PFSK-1 (cell line): ENCODE results near the gene TM9SF1. TPM values are rescaled to one million over a fixed set of nuclear protein-coding genes. Genes with fewer than 3 reads are reported as not detected.

ENCODE experiments used
- FOXP2 ChIP-seq: optimal IDR thresholded peaks from 2 replicates; pipeline ENCODE3; 2011; ENCODE audit warnings: borderline replicate concordance, control low read depth, inconsistent platforms; ENCODE audit not compliant: insufficient read depth; ENCODE audit errors: extremely low read length, extremely low read depth
- POLR2AphosphoS5 ChIP-seq: IDR thresholded peaks from 2 replicates; pipeline ENCODE4 v1.6.1; 2012; ENCODE audit warnings: low read depth, mild to moderate bottlenecking, control low read depth, low read length, moderate library complexity
- REST ChIP-seq, 2 experiments: IDR thresholded peaks; 2 replicates each; pipeline versions ENCODE4 v1.6.1 to v1.8.0; 2011 to 2012; ENCODE audit warnings: low read depth in 2 of 2, low read length in 2 of 2, control low read depth in 1 of 2, inconsistent platforms in 1 of 2, mild to moderate bottlenecking in 1 of 2, moderate library complexity in 1 of 2; ENCODE audit not compliant: insufficient read depth in 1 of 2
- SIN3A ChIP-seq: IDR thresholded peaks from 2 replicates; pipeline ENCODE4 v1.6.1; 2012; ENCODE audit warnings: mild to moderate bottlenecking, low read length, moderate library complexity, borderline replicate concordance; ENCODE audit not compliant: insufficient read depth
- TAF1 ChIP-seq: IDR thresholded peaks from 2 replicates; pipeline ENCODE4 v1.6.1; 2012; ENCODE audit warnings: low read length, control low read depth, borderline replicate concordance; ENCODE audit not compliant: insufficient read depth
- polyA plus RNA-seq: library from polyadenylated mRNA; unstranded; fragments of >200 nt; gene quantifications from one replicate; pipeline ENCODE4 v1.2.1, GENCODE V29; 2012; ENCODE audit warnings: low read depth, missing spikeins; ENCODE audit not compliant: insufficient read length

Gene TM9SF1
- polyA plus RNA-seq: 23.0 TPM

GRCh38 chr14:24195186-24196070 lies at the start of gene TM9SF1:
Gene TM9SF1, minus strand, starts transcription at chr14:24195441. Its CDS starts 422 bp downstream, at chr14:24195019.
- no peak for TF ChIP-seq FOXP2
- 0 out of 2 replicates have a peak, but pooled peaks have one; percentile 31 for TF ChIP-seq SIN3A
- TF ChIP-seq REST (IDR thresholded peaks at IDR 0.05; ENCODE audit: insufficient read depth in 1 of 2, low read depth in 2 of 2, low read length in 2 of 2): no peak
- 0 out of 2 replicates have a peak, but pooled peaks have one; percentile 32 for TF ChIP-seq TAF1
- TF ChIP-seq POLR2AphosphoS5: peak; percentile 38

GRCh38 chr14:24243336-24243836 lies 48.1 kb upstream of the TM9SF1 start:
- TF ChIP-seq POLR2AphosphoS5 (no peak), REST (IDR thresholded peaks at IDR 0.05; ENCODE audit: insufficient read depth in 1 of 2, low read depth in 2 of 2, low read length in 2 of 2) (no peak), SIN3A (no peak)

GRCh38 chr14:24241829-24242443 lies 46.7 kb upstream of the TM9SF1 start:
- TF ChIP-seq REST (IDR thresholded peaks at IDR 0.05; ENCODE audit: insufficient read depth in 1 of 2, low read depth in 2 of 2, low read length in 2 of 2) (no peak), POLR2AphosphoS5 (no peak), TAF1 (no peak), FOXP2 (no peak), SIN3A (no peak)

GRCh38 chr14:24240110-24240918 lies 45.1 kb upstream of the TM9SF1 start:
- no peak for TF ChIP-seq POLR2AphosphoS5
- TF ChIP-seq SIN3A: no peak
- no peak for TF ChIP-seq FOXP2
- no peak for TF ChIP-seq REST (IDR thresholded peaks at IDR 0.05; ENCODE audit: insufficient read depth in 1 of 2, low read depth in 2 of 2, low read length in 2 of 2)
- TF ChIP-seq TAF1: no peak
